Measurements from ENCODE around the gene CCDC9B.

Gene CCDC9B

GRCh38 chr15:40325188-40325587 lies 15.6 kb downstream of the CCDC9B start:
- no peak for TF ChIP-seq CTCF (conservative IDR thresholded peaks at IDR 0.05; ENCODE audit: control insufficient read depth, insufficient read depth, low read depth, low read length)
- DNase-seq (ENCODE audit: low read depth) = no peak
- no peak overlapping the region for H3K4me3 ChIP-seq (ENCODE audit: control insufficient read depth, low read depth, low read length)

DNA sequence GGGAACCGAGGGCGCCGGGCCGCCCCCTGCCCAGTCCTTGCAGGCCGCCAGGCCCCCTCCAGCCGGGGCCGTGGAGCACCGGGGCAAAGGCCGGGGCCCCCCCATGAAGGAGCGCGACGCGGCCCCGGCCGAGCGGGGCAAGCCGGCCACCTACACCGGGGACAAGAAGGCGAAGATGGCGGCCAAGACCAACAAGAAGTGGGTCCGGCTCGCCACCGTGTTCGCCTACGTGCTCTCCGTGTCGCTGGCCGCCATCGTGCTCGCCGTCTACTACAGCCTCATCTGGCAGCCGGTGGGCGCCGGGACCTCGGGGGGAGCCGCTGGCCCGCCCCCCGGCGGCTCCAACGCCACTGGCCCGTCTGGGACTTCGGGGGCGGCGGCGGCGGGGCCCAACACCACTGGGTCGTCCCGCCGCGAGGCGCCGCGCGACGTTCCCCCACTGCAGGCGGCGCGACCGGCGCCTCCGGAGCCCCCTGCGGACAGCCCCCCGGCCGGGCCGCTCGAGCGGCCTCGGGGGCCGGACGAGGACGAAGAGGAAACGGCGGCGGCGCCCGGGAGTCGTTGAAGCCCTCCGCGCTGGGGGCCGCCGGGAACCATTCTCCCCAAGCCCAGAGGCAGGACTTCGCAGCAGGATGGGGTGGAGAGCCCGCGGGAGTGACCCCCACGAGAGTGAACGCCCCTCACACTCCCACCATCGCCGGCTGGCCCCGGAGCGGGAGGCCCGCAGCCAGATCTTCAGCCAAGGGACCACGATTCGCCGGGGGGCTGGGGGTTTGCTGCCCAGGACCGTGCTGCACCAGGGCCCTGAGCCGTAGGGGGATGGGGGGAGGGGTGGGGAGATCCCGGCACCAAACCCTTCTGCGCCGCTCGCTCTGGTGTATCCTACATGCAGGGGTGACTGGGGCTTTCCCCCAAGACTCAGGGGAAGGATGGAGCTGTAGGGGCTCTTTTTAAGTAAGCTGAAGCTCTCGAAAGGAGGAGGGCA lies 16.5 kb downstream of the CCDC9B start:
- H3K4me3 ChIP-seq (ENCODE audit: control insufficient read depth, low read depth, low read length) = peak overlapping the region; percentile 55
- no peak for TF ChIP-seq CTCF (conservative IDR thresholded peaks at IDR 0.05; ENCODE audit: control insufficient read depth, insufficient read depth, low read depth, low read length)
- no peak for DNase-seq (ENCODE audit: low read depth)

GRCh38 chr15:40323239-40323952 lies 17.3 kb downstream of the CCDC9B start, which contains the start of gene INAFM2:
INAFM2 (plus strand) TSS chr15:40323692; CDS start chr15:40324056, 364 bp downstream.
- TF ChIP-seq CTCF (conservative IDR thresholded peaks at IDR 0.05; ENCODE audit: control insufficient read depth, insufficient read depth, low read depth, low read length) = peak; percentile 35
- peak within 1 kb of the TSS; percentile 55 for H3K4me3 ChIP-seq (ENCODE audit: control insufficient read depth, low read depth, low read length)
- peak; percentile 77 for DNase-seq (ENCODE audit: low read depth)

GRCh38 chr15:40322531-40323238 lies 18.1 kb downstream of the CCDC9B start:
- TF ChIP-seq CTCF (conservative IDR thresholded peaks at IDR 0.05; ENCODE audit: control insufficient read depth, insufficient read depth, low read depth, low read length) = no peak
- no peak for DNase-seq (ENCODE audit: low read depth)

DNA sequence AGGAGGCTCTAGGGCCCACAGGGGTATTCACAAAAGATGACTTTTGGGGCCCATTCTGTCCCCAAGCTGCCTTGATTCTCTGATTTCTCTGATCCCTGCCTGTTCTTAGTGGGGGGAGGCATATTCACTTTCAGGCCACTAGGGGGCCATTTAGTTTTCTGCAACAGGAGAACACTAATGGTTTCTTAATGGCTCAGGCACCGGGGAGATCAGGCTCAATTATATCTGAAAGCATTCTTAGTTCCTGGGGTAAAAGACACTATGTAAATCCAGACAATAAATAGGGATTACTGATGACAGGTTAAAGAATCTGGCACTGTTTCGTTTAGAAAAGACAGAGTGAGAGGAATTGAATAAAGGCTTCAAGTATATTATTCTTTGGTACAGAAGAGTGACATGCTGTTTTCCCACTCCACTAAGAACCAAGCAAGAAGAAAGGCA lies 19.8 kb downstream of the CCDC9B start:
- peak; percentile 92 for TF ChIP-seq CTCF (conservative IDR thresholded peaks at IDR 0.05; ENCODE audit: control insufficient read depth, insufficient read depth, low read depth, low read length)
- DNase-seq (ENCODE audit: low read depth) = peak; percentile 65
- H3K4me3 ChIP-seq (ENCODE audit: control insufficient read depth, low read depth, low read length) = no peak overlapping the region

More at GRCh38 chr15:40322531-40323238, 18.1 kb downstream of the CCDC9B start:
- peak overlapping the region; percentile 34 for H3K4me3 ChIP-seq (ENCODE audit: control insufficient read depth, low read depth, low read length)

DNA sequence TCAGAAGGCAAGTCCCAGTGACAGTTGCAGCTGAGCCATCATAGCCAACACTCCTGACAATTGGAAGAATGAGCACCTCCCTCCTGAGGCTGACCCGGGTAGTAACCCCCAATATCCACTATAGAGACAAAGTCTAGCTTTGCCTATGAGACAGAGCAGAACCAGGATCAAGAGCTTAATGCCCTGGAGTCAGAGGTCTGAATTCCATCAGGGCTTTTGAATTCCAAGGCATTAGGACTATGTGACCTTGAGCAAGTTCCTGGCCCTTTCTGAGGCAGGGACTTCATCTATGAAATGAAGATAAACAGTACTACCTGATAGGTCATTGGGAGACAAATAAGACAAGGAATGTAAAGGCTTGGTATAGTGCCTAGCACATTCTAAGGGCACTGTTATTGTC lies 20.3 kb downstream of the CCDC9B start:
- no peak for TF ChIP-seq CTCF (conservative IDR thresholded peaks at IDR 0.05; ENCODE audit: control insufficient read depth, insufficient read depth, low read depth, low read length)
- no peak for DNase-seq (ENCODE audit: low read depth)
- H3K4me3 ChIP-seq (ENCODE audit: control insufficient read depth, low read depth, low read length) = no peak overlapping the region

Data from fibroblast of mammary gland (primary cell).